Ishikawa (cell line): ENCODE measurements around the gene SRRM2.

Experiments used
- CEBPB ChIP-seq: IDR thresholded peaks from 2 replicates; pipeline ENCODE4 v1.6.1; 2012
- CREB1 ChIP-seq: IDR thresholded peaks from 2 replicates; pipeline ENCODE4 v1.6.1; 2012; ENCODE audit warnings: low read depth
- EGR1 ChIP-seq: IDR thresholded peaks from 2 replicates; pipeline ENCODE4 v1.6.1; 2012
- EP300 ChIP-seq: IDR thresholded peaks from 2 replicates; pipeline ENCODE4 v1.6.1; 2012; ENCODE audit warnings: borderline replicate concordance
- FOXM1 ChIP-seq: IDR thresholded peaks from 2 replicates; pipeline ENCODE4 v1.6.1; 2012; ENCODE audit warnings: low read depth, borderline replicate concordance
- MAX ChIP-seq: IDR thresholded peaks from 2 replicates; pipeline ENCODE4 v1.6.1; 2012
- NFIC ChIP-seq: IDR thresholded peaks from 2 replicates; pipeline ENCODE4 v1.6.1; 2012
- RAD21 ChIP-seq: IDR thresholded peaks from 2 replicates; pipeline ENCODE4 v1.6.1; 2012; ENCODE audit warnings: low read depth
- REST ChIP-seq: IDR thresholded peaks from 2 replicates; pipeline ENCODE4 v1.6.1; 2012; ENCODE audit warnings: low read depth, mild to moderate bottlenecking
- TAF1 ChIP-seq: IDR thresholded peaks from 2 replicates; pipeline ENCODE4 v1.6.1; 2012; ENCODE audit warnings: low read depth, mild to moderate bottlenecking
- TCF12 ChIP-seq: IDR thresholded peaks from 2 replicates; pipeline ENCODE4 v1.6.1; 2012; ENCODE audit warnings: low read depth
- TEAD4 ChIP-seq: IDR thresholded peaks from 2 replicates; pipeline ENCODE4 v1.6.1; 2012
- YY1 ChIP-seq: IDR thresholded peaks from 2 replicates; pipeline ENCODE4 v1.6.1; 2012; ENCODE audit warnings: low read depth
- ZBTB7A ChIP-seq: IDR thresholded peaks from 2 replicates; pipeline ENCODE4 v1.6.1; 2012; ENCODE audit warnings: low read depth
- TF ChIP-seq, protein P1 (sequence below): IDR thresholded peaks from 2 replicates; pipeline ENCODE4 v1.6.1; 2012

Gene SRRM2

GRCh38 chr16:2705351-2705750 is 47.1 kb upstream of the SRRM2 start:
- TF ChIP-seq, protein P1, sequence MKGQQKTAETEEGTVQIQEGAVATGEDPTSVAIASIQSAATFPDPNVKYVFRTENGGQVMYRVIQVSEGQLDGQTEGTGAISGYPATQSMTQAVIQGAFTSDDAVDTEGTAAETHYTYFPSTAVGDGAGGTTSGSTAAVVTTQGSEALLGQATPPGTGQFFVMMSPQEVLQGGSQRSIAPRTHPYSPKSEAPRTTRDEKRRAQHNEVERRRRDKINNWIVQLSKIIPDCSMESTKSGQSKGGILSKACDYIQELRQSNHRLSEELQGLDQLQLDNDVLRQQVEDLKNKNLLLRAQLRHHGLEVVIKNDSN, result no peak
- TF ChIP-seq RAD21, result no peak
- TF ChIP-seq MAX, result no peak
- no peak for TF ChIP-seq TEAD4
- no peak for TF ChIP-seq CREB1
- no peak for TF ChIP-seq ZBTB7A
- TF ChIP-seq FOXM1, result no peak
- no peak for TF ChIP-seq CEBPB

DNA sequence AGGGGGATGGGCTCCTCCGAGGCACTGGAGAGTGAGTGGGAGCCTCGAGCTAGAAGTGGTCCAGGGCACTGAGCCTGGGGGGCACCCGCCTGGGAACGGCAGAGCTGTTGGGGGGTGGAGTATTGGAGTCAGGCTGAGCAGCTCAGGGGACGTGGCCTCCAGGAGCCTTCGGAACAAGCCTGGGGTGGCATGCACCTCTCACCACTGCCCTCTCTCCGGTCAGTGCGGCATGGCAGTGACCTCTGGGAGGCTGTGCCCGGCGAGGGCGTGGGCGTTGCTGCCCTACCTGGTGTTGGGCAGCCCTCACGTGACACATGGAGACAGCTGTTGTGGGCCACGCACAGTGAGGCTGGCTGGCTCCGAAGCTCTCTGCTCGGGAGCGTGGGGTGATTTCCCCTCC is 46.4 kb upstream of the SRRM2 start:
- no peak for TF ChIP-seq TCF12
- TF ChIP-seq NFIC, result no peak
- no peak for TF ChIP-seq REST
- TF ChIP-seq YY1, result no peak
- no peak for TF ChIP-seq FOXM1
- TF ChIP-seq EP300, result no peak
- no peak for TF ChIP-seq EGR1
- TF ChIP-seq MAX, result no peak
- TF ChIP-seq RAD21, result no peak
- TF ChIP-seq TEAD4, result no peak
- TF ChIP-seq CEBPB, result no peak
- TF ChIP-seq TAF1, result no peak
- TF ChIP-seq ZBTB7A, result no peak
- no peak for TF ChIP-seq CREB1
- TF ChIP-seq, protein P1, result no peak

GRCh38 chr16:2706611-2707311 is 45.7 kb upstream of the SRRM2 start:
- TF ChIP-seq MAX (no peak), CEBPB (no peak), RAD21 (no peak), CREB1 (no peak)

- TF ChIP-seq TEAD4 (no peak), YY1 (no peak), TCF12 (no peak), FOXM1 (no peak), TAF1 (no peak), RAD21 (no peak), CEBPB (no peak), NFIC (no peak), CREB1 (no peak), EGR1 (no peak), REST (no peak), ZBTB7A (no peak)
These were observed 44.8 kb upstream of the SRRM2 start for GRCh38 chr16:2707368-2708289.

GRCh38 chr16:2708290-2708639 is 44.2 kb upstream of the SRRM2 start:
- TF ChIP-seq YY1 (no peak), EP300 (no peak), TAF1 (no peak), MAX (no peak), NFIC (no peak), FOXM1 (no peak), CREB1 (no peak), EGR1 (no peak), REST (no peak), TEAD4 (no peak), CEBPB (no peak), ZBTB7A (no peak)
